IPS-18c (cell line): Measurements from ENCODE around the gene CREB3L2.

ENCODE experiments used
- H3K4me3 ChIP-seq: 2 replicates; pipeline ENCODE4 v1.7.0; 2013; ENCODE audit warnings: low read depth, mild to moderate bottlenecking, low read length, moderate library complexity; ENCODE audit not compliant: insufficient read depth
- H3K9me3 ChIP-seq: one replicate; pipeline ENCODE4 v1.6.1; 2013; ENCODE audit warnings: mild to moderate bottlenecking, low read length, moderate library complexity; ENCODE audit not compliant: control insufficient read depth, insufficient read depth

The CREB3L2 gene

GRCh38 chr7:137964824-137965545 lies 36.9 kb downstream of the CREB3L2 start:
- H3K4me3 ChIP-seq, result no peak overlapping the region

GRCh38 chr7:137962875-137963507 lies 38.9 kb downstream of the CREB3L2 start:
- no peaks in the 10 kb centered on the region for H3K9me3 ChIP-seq
- no peak overlapping the region for H3K4me3 ChIP-seq

More at GRCh38 chr7:137964824-137965545, 36.9 kb downstream of the CREB3L2 start:
- H3K9me3 ChIP-seq, result no peaks in the 10 kb centered on the region

GRCh38 chr7:137962491-137962874 lies 39.4 kb downstream of the CREB3L2 start:
- H3K9me3 ChIP-seq, result no peaks in the 10 kb centered on the region
- H3K4me3 ChIP-seq, result no peak overlapping the region

- Histone ChIP-seq H3K4me3 (no peak overlapping the region), H3K9me3 (no peaks in the 10 kb centered on the region)
Observed at GRCh38 chr7:137961200-137962177, 40.4 kb downstream of the CREB3L2 start.

- Histone ChIP-seq H3K4me3 (no peak overlapping the region), H3K9me3 (no peaks in the 10 kb centered on the region)
Observed at GRCh38 chr7:137960020-137960419, 41.9 kb downstream of the CREB3L2 start.

- H3K4me3 ChIP-seq, result no peak overlapping the region
- no peaks in the 10 kb centered on the region for H3K9me3 ChIP-seq
Observed at GRCh38 chr7:137958470-137959431, 43.1 kb downstream of the CREB3L2 start.

- Histone ChIP-seq H3K4me3 (no peak overlapping the region), H3K9me3 (no peaks in the 10 kb centered on the region)
Observed at GRCh38 chr7:137957887-137958286, 44.0 kb downstream of the CREB3L2 start.

GRCh38 chr7:137956591-137956990 lies 45.3 kb downstream of the CREB3L2 start:
- Histone ChIP-seq H3K9me3 (no peaks in the 10 kb centered on the region), H3K4me3 (no peak overlapping the region)

- H3K9me3 ChIP-seq, result no peaks in the 10 kb centered on the region
- no peak overlapping the region for H3K4me3 ChIP-seq
Observed at GRCh38 chr7:137956183-137956582, 45.7 kb downstream of the CREB3L2 start.

GRCh38 chr7:137954614-137955013 lies 47.3 kb downstream of the CREB3L2 start:
- H3K4me3 ChIP-seq, result no peak overlapping the region
- H3K9me3 ChIP-seq, result no peaks in the 10 kb centered on the region

GRCh38 chr7:137953665-137954470 lies 48.0 kb downstream of the CREB3L2 start:
- no peak overlapping the region for H3K4me3 ChIP-seq

GRCh38 chr7:137953043-137953664 lies 48.7 kb downstream of the CREB3L2 start:
- H3K4me3 ChIP-seq, result no peak overlapping the region
- no peaks in the 10 kb centered on the region for H3K9me3 ChIP-seq

More at GRCh38 chr7:137953665-137954470, 48.0 kb downstream of the CREB3L2 start:
- no peaks in the 10 kb centered on the region for H3K9me3 ChIP-seq

- Histone ChIP-seq H3K4me3 (no peak overlapping the region), H3K9me3 (no peaks in the 10 kb centered on the region)
Observed at GRCh38 chr7:137952426-137952805, 49.5 kb downstream of the CREB3L2 start.

- no peak overlapping the region for H3K4me3 ChIP-seq
- no peaks in the 10 kb centered on the region for H3K9me3 ChIP-seq
Observed at GRCh38 chr7:137951700-137952425, 50.0 kb downstream of the CREB3L2 start.

- Histone ChIP-seq H3K9me3 (no peaks in the 10 kb centered on the region), H3K4me3 (no peak overlapping the region)
Observed at GRCh38 chr7:137950967-137951366, 50.9 kb downstream of the CREB3L2 start.
